ENCODE data around the gene ARRB1.
A peak's percentile ranks its signal among the peaks of the same experiment; 100 is the strongest.
"Not testable (repeated sequence)": the region's sequence is repeated elsewhere in the genome, so short reads cannot be mapped to it uniquely, and the experiment has no call there.

Gene ARRB1

DNA sequence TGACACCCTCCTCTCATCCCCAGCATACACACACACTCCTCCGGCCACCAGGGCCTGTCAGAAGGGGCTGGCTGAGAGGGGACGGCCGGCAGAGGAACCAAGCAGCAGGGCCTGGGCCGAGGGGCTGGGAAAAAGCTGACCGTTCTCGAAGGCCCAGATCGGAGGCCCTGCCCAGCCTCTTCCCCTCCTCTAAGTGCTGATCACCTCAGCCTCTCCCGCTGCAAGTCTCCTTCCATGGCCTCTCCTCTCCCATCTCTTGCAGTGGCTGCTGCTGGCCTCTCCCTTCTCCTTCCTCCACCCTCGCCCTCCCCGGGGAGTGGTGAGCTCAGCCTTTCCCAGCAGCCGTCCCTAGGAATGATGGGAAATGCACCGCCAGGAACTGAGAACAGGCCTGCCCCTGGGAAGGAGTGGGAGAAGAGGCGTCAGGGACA, 39.6 kb downstream of the ARRB1 start:
- intact Hi-C loops (cut with DNase I), result no loop called here
- DNase-seq, result peak; percentile 44 to 92 (median 78)

DNA sequence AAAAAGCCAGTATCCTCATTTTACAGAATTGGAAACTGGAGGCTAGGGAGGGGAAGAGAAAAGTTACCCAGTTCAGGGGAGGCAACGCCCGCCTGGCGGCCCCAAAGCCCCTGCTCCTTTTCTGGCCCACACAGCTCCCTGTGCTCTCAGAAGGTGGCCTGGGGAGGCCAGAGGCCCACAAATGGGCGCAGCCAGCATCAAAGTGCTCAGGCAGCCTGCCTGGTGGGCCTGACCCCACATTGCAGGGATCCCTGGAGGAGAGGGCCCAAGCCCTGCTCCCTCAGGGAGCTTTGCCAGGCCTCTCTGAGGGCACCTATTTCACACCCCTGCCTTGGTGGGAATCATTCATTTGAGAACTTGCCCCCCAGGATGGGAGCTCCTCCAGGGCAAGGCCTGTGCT, 42.5 kb downstream of the ARRB1 start:
- no peak for DNase-seq
- intact Hi-C loops (cut with DNase I), result no loop called here

DNA sequence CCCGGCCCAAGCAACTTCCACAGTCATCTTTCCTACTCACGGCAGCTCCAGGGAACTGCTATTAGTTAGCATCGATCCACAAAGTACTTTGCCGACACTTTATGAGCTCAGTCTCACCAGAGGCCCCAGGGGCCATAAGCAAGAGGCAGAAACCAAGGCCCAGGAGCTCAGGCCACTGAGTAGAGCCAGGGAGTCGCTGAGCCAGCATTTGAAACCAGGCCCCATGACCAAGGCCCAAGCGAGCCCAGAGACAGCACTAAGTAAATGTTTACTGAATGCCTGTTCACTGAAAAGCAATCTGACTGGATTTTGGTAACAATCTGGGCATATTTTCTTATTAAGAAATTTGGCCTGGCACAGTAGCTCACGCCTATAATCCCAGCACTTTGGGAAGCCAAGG, 43.3 kb downstream of the ARRB1 start:
- no peak for DNase-seq
- intact Hi-C loops (cut with DNase I), result no loop called here

DNA sequence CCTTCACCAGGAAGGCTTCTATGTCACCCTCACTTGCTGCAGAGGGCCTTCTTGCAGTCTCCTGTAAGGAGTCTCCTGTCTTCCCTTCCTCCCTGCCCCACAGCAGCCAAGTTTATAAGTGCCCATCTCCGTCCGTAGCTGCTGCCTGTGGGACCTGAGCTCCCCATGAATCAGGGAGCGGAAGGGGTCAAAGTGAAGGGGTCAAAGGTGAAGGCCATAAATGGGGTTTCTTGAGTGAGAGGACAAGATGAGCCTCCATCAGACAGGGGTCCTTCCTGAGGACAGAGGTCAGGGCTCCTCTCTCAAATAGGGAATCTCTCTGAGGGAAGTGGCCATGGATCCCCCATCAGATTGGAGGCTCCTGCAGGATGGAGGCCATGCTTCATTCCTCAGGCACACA, 44.4 kb downstream of the ARRB1 start:
- no peak for DNase-seq
- intact Hi-C loops (cut with DNase I), result no loop called here

DNA sequence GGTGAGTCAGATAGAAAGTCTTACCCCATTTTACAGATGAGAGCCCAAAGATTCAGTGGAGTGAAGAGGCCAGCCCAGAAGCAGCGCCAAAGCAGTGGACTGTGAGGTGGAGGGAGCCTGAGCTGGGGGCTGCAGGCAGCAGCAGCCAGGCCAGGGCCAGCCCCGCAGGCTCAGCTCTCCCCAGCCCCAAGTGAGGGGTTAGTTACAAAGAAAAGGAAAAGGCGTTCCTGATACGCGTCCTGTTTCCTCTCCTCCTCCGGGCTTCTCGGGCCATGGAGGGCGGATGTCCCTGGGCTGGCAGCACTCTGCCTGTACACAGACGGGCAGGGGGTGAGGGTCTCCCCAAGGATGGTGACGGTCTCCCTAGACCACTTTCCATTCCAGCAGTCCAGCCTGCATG, 44.9 kb downstream of the ARRB1 start:
- intact Hi-C loops (cut with DNase I), result no loop called here
- no peak for DNase-seq

DNA sequence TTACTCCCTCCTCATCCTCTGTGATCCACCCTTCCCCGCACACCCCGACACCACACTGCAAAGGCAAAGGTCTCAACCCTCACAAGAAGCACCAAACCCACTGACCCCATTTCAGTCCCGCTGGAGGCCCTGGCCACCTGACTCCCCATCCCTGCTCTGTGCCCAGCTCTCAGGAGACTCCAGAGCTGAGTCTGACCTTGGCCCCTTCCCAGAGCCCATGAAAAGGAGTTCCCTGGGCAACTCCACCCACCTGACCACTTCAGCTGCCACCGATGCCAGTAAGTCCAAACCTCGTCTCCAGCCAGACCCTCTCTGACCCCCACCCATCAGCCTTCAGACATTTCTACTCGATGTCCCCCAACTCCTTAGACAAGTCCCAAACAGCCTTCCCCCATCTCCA, 45.5 kb downstream of the ARRB1 start:
- intact Hi-C loops (cut with DNase I), result no loop called here
- peak in 7 of 42 donors; percentile 16 to 65 (median 43) for DNase-seq

DNA sequence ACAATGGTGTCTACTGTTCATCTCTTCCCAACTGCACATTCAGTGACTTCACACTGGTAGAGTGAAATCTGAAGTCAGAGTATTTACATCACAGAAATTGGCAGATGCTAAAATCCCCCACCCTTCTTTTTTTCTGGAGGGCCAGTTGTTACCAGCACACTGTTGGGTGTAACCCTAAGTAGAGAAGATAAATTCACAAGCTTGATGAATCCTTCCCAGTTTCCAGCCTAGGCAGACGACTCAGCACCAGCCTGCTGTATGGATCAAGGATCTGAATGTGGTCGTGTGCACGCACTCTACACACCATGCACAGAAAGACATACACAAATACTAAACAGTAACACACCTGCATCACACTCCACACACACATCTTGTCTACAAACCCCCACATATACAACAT, 46.0 kb downstream of the ARRB1 start:
- no peak for DNase-seq
- intact Hi-C loops (cut with DNase I), result no loop called here

DNA sequence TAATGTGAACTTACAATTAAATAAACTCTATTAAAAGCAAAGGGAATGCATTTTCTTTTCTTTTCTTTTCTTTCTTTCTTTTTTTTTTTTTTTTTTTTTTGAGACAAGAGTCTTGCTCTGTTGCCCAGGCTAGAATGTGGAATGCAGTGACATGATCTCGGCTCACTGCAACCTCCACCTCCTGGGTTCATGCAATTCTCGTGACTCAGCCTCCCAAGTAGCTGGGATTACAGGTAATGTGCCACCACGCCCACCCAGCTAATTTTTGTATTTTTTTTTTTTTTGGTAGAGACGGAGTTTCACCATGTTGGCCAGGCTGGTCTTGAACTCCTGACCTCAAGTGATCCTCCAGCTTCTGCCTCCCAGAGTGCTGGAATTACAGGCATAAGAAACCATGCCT, 46.5 kb downstream of the ARRB1 start:
- DNase-seq; intact Hi-C loops (cut with DNase I): not testable (repeated sequence)

DNA sequence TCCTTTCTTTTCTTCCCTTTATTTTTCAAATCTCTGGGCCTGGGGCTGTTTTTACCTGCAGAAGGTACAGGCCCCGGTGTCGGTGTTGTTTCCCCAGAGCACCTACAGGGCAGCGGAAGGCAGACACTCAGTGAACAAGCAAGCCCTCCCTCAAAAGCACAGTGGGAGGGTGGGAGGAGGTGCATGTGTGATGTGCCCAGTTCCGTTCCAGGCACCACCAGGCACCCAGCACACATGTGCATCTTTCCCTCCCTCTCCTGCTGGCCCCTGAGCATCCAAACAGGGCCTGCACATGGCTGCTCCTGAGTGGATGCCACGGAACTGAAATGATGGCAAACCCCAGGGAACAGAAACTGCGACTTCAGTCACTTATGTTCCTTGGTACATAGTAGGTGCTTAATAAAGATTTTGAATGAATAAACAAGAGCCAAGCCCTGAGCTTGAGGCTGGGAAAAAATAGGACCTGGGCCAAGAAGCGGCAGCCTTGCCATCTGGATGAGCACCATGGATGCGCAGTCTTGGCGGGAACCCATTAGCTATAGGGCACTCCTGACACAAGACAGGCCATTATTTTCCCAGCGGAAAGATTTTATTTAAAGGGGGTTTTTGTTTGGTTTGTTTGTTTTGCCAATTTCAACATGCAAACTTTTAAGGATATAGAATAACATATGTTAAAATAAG, 47.8 kb downstream of the ARRB1 start:
- DNase-seq, result peak; percentile 35 to 91 (median 76)
- intact Hi-C loops (cut with DNase I), result no loop called here

DNA sequence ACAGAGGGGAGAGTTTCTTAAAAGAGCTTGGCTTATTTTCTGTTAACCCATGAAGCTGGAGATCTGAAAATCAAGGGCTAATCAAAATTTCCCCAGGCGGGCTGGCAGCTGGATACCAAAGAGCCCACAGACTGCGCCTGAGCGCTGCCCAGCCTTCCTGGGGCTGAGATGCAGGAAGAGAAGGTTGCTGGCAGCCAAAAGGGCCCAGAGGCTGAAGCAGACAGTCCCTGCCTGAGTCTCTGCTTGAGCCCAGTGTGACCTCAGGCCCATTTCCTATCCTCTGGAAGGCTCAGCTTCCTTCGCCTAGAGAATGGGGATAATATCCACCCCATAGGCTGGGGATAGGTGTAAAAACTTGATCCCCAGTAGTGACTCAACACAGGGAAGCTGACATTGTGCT, 49.1 kb downstream of the ARRB1 start:
- DNase-seq, result peak in 7 of 42 donors; percentile 24 to 70 (median 30)

DNA sequence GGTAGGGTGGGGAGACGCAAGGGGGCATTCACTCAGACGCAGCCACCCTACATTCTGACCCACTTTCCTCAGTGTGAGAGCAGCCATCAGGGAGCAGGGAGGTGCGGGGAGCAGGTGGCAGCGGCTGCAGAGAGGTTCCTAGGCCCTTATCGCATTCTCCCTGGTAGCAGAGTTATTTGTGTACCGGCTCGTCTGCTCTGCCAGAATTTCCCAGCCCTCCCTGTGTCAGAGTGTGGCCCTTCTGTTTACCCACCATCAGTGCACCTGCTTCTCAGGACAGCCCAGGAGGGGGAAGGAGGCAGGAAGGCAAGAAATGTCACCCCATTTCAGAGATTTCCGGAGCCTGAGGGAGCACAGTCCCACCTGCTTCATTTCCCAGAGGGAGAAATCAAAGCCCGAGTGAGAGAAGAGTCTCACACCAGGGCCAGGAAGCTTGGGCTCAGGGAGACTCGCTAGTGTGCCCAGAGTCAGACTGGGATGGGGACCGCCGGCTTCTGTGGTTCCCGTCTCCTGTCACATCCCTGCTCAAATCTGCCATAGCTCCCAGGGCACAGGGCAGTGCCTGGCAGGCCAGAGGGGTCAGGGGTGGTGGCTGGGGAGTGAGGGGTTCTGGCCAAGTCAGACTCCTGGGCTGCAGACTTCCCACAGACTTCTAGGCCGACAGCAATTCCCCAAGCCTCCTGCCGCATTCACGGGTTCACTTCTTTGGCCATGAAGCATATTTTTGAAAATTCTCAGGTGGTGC, 49.7 kb downstream of the ARRB1 start:
- intact Hi-C loops (cut with DNase I), result no loop called here
- DNase-seq, result peak in 2 of 42 donors; percentile 30 to 44

More for the DNA sequence above, 49.1 kb downstream of the ARRB1 start:
- intact Hi-C loops (cut with DNase I), result no loop called here

DNA sequence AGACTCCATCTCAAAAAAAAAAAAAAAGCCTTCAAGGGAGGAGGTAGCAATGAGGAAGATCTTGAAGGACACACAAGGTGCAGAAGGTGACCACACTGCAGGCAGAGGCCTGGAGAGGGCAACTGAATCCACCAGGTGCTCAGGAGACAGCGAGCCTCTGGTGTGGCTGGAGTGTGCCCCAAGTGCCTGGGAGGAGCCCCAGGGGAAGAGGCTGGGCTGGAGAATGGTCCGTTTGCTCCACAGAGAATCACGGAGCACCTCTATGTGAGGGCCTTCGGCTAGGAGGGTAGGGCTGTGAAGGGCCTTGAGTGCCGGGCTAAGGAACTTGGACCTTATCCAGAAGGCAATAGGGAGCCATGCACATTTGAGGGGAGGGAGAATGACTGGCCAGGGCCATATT, 50.3 kb downstream of the ARRB1 start:
- DNase-seq, result no peak
- intact Hi-C loops (cut with DNase I), result no loop called here

DNA sequence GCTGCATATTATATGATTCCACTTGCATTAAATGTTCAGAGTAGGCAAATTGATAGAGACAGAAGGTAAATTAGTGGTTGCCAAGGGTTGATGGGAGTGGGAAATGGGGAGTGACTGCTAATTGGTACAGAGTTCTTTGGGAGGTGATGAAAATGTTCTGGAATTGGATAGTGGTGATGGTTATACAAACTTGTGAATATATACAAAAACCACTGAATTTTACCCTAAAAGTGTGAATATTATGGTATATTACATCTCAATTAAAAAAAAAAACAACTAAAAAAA, 52.5 kb downstream of the ARRB1 start:
- DNase-seq, result no peak
- intact Hi-C loops (cut with DNase I), result no loop called here

DNA sequence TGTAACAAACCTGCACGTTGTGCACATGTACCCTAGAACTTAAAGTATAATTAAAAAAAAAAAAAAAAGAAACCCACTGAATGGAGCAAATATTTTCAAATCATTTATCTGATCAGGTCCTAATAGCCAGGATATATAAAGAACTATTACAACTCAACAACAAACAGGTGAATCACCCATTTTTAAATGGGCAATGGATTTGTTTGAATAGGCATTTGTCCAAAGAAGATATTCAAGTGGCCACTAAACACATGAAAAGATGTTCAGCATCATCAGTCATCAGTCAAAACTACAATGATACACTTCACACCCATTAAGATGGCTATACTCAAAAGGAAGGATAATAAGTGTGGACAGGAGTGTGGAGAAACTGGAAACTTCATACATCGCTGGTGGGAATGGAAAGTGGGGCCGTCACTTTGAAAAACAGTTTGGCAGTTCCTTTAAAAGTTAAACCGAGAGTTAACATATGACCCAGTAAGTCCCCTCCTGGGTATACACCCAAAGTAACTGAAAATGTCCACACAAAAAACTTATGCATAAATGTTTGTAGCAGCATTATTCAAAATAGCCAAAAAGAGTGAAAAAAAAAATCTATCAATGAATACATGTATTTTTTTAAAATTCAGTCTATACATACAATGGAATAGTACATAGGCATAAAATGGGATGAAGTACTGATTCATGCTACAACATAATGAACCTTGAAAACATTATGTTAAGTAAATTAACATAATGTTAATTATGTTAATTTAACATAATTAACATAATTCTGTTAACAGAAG, 53.1 kb downstream of the ARRB1 start:
- intact Hi-C loops (cut with DNase I), result no loop called here
- DNase-seq, result no peak

DNA sequence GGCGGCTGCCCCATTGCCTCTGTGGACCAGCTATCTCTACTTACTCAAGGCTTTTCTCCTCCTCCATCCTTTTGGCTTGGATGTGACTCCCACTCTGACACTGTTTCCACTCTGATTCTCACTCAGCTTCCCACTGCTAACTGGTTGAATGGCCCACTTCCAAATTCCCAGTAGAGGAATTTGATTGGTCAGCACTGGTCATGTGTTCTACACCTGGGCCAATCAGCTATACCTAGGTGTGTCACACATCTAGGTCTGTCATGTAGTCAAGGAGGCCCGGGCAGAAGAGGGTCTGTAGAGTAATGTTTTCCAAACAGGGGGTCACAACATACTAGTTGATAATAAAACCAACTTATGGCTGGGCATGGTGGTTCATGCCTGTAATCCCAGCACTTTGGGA, 57.6 kb downstream of the ARRB1 start:
- intact Hi-C loops (cut with DNase I), result no loop called here
- DNase-seq, result no peak

DNA sequence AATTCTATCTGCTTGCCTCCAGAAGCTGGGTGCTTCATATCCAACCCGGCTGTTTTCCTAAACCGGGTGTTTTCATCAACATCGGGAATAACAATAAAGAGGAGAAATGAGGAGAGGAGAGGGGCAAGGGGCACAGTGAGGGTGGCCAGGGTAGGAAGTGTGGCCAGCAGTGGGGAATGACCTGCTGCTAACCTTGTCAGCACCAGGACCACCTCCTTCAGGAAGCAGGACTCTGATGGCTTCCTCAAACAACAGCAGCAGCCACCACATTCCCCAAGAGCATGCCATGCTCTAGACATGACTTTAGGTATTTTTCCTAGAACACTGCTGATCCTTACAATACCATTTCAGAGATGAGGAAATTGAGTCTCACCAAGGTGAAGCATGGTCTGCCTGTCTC, 58.5 kb downstream of the ARRB1 start:
- DNase-seq, result no peak

DNA sequence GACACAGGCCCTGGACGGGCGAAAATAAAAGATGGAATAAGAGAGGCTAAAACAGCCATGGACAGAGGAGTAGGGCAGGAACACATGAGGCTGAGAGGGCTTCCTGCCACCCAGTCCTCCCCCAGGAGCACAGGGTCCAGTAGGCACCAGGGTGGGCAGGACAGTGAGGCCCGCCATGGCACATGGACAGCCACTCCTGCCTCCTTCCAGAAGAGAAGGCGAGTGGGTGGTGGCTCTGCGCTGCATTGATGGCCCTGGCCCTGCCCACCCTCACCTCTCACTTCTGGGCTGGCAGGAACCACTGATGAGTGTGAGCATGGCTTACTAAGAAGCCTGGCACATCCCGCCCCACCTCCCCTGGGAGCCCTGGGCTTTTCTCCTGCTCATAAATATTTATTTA, 59.7 kb downstream of the ARRB1 start:
- DNase-seq, result no peak
- intact Hi-C loops (cut with DNase I), result no loop called here

More for the DNA sequence above, 58.5 kb downstream of the ARRB1 start:
- intact Hi-C loops (cut with DNase I), result no loop called here

DNA sequence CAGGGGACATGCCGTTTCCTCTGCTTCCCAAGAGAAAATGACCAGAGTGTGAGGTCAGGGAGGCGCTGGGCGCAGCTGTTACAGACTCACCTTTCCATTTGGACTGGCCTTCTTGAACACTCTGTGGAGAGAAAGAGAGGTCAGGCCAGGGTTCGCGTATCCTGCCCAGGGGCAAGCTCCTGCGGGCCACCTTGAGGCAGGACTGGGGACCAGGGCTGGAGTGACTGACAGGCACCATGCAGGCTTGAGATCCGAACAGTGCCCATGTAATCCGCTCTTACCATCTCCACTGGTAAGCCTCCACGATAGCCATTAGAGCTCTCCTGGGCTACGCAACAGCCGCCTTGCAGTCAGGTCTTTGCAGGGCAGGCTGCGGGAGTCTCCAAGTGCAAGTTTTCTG, 61.5 kb downstream of the ARRB1 start:
- DNase-seq, result no peak
- intact Hi-C loops (cut with DNase I), result no loop called here

DNA sequence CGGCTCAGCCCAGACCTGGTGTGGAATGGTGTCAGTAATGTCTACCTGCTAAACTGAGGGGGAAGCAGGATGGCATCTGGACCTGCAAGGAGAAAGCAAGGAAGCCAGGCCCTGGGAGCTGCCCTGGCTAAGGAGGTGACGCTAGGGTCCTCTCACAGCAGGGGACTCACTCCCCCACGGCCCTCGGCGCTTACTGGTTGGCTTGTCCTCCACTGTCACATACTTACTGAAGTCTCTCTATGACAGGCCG, 62.0 kb downstream of the ARRB1 start:
- no peak for DNase-seq
- intact Hi-C loops (cut with DNase I), result no loop called here

DNA sequence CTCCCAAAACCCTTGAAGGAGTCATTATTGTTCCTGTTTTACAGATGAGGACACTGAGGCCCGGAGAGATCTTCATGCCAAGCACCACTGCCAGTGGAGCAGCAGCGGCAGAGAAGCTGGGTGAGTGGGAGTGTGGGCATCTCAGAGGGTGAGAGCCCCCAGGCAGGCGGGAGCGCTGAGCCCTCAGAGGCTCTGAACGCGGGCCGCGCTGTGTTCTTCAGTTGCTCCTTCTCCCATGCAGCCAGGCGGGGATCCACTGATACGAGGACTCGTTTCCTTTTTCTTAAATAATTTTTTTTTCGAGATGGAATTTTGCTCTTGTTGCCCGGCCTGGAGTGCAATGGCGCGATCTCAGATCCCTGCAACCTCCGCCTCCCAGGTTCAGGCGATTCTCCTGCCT, 63.9 kb downstream of the ARRB1 start:
- DNase-seq, result no peak
- intact Hi-C loops (cut with DNase I), result no loop called here
